Right lobe of liver (tissue), 4 donors: Measurements from ENCODE around the gene PNCK.
"Not testable (repeated sequence)": the region's sequence is repeated elsewhere in the genome, so short reads cannot be mapped to it uniquely, and the experiment has no call there.

ENCODE experiments used
- POLR2A ChIP-seq: fragments of 450-650 bp; IDR thresholded peaks from one replicate; pipeline ENCODE4 v1.6.1; 2017; ENCODE audit warnings: antibody characterized with exemption, mild to moderate bottlenecking
- TF ChIP-seq, protein P1 (sequence below), 4 donors: fragments of 200-600 bp in 3 of 4; fragments of 450-650 bp in 1 of 4; IDR thresholded peaks; one replicate each; pipeline versions ENCODE4 v1.5.1 to v1.8.0; 2016 to 2022; ENCODE audit warnings: antibody characterized with exemption in 4 of 4, mild to moderate bottlenecking in 2 of 4
- donor health status: DM: no; HTN: no; CAD: no.
- donor health status: DM: no; HTN: no; CAD: no.
- donor health status: DM: no; HTN: yes; CAD: no.

DNA sequence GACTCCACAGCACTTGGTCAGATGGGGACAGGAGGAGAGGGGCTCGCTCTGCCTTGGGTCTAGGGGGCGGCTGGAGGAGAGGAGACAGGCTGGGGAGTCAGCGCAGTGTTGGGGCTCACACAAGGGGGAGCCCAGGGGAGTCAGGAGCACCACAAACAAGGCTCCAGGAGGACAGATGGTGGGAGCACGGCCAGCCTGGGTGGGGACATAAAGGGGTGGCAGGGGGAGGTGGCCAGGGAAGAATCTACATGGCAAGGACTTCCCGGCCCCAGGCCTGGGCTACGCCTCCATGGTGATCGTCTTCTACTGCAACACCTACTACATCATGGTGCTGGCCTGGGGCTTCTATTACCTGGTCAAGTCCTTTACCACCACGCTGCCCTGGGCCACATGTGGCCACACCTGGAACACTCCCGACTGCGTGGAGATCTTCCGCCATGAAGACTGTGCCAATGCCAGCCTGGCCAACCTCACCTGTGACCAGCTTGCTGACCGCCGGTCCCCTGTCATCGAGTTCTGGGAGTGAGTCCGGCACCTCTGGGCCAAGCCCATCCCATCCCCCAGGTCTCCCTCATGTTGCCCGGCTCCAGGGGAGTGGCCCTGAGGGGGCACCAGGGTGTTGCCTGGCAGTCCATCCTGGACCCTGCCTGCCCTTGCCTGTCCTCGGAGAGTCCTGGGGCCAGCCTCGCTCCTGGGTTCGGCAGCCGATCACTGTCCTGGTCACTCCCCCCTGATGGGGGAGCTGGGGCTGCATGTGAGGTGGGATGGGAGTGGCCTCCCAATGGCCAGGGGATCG lies 17.6 kb upstream of the PNCK start:
- TF ChIP-seq, protein P1, sequence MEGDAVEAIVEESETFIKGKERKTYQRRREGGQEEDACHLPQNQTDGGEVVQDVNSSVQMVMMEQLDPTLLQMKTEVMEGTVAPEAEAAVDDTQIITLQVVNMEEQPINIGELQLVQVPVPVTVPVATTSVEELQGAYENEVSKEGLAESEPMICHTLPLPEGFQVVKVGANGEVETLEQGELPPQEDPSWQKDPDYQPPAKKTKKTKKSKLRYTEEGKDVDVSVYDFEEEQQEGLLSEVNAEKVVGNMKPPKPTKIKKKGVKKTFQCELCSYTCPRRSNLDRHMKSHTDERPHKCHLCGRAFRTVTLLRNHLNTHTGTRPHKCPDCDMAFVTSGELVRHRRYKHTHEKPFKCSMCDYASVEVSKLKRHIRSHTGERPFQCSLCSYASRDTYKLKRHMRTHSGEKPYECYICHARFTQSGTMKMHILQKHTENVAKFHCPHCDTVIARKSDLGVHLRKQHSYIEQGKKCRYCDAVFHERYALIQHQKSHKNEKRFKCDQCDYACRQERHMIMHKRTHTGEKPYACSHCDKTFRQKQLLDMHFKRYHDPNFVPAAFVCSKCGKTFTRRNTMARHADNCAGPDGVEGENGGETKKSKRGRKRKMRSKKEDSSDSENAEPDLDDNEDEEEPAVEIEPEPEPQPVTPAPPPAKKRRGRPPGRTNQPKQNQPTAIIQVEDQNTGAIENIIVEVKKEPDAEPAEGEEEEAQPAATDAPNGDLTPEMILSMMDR (IDR thresholded peaks at IDR 0.05), result not testable (repeated sequence)
- not testable (repeated sequence) for TF ChIP-seq POLR2A
